ENCODE data around the gene ATP2A3. TPM values are rescaled to one million over a fixed set of nuclear protein-coding genes. Genes with fewer than 3 reads are reported as not detected.

Gene ATP2A3
- total and polyA plus RNA-seq, 2 donors (not counting 1 experiment from before 2014, with no cell fraction given), result 0.25 to 12.4 TPM

DNA sequence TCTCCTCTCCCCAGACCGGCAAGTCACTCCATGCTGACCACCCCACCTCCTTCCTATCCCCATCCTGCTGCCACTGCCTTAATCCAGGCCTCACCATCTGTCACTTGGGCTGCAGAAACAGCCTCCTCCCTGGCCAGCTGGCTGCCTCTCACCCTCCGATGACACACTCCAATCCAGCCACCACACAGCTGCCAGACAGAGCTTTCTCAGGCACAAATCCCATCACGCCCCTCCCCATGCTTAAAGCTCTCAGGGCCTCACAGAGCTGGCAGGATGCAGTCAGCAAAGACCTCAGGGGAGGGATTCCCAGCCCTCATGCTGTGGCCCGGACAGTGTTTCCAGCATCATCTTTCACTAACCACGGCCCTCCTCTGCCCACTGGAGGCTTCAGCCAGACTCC, 85.1 kb downstream of the ATP2A3 start:
- Histone ChIP-seq H4K20me1 (ENCODE audit: control insufficient read depth, extremely low read depth, insufficient read depth, low read length) (no peaks in the 10 kb centered on the region), H3K4me2 (ENCODE audit: extremely low read depth, insufficient read depth, low read length) (no peak overlapping the region), H2AFZ (ENCODE audit: low read length) (no peak overlapping the region), H3K27me3 (ENCODE audit: control insufficient read depth, insufficient read depth, low read length) (no peaks in the 10 kb centered on the region), H3K4me1 (ENCODE audit: control insufficient read depth, extremely low read depth, insufficient read depth, low read length) (no peaks in the 10 kb centered on the region), H3K79me2 (ENCODE audit: control insufficient read depth, insufficient read depth, low read length) (no peaks in the 10 kb centered on the region), H3K4me3 (replicated peaks in 1 of 4; ENCODE audit: control extremely low read depth in 1 of 4, insufficient read depth in 1 of 4, low read depth in 3 of 4, low read length in 4 of 4) (no peak overlapping the region), H3K27ac (ENCODE audit: insufficient read depth, low read length) (no peak overlapping the region), H3K9ac (ENCODE audit: insufficient read depth, low read length) (no peak overlapping the region), H3K9me3 (ENCODE audit: control insufficient read depth, insufficient read depth, low read depth, low read length) (no peaks in the 10 kb centered on the region), H3K36me3 (ENCODE audit: control insufficient read depth, insufficient read depth, low read length) (no peaks in the 10 kb centered on the region)
- TF ChIP-seq EZH2 (IDR thresholded peaks at IDR 0.05; ENCODE audit: low read length, missing control alignments), result no peak
- TF ChIP-seq, protein P1, sequence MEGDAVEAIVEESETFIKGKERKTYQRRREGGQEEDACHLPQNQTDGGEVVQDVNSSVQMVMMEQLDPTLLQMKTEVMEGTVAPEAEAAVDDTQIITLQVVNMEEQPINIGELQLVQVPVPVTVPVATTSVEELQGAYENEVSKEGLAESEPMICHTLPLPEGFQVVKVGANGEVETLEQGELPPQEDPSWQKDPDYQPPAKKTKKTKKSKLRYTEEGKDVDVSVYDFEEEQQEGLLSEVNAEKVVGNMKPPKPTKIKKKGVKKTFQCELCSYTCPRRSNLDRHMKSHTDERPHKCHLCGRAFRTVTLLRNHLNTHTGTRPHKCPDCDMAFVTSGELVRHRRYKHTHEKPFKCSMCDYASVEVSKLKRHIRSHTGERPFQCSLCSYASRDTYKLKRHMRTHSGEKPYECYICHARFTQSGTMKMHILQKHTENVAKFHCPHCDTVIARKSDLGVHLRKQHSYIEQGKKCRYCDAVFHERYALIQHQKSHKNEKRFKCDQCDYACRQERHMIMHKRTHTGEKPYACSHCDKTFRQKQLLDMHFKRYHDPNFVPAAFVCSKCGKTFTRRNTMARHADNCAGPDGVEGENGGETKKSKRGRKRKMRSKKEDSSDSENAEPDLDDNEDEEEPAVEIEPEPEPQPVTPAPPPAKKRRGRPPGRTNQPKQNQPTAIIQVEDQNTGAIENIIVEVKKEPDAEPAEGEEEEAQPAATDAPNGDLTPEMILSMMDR (conservative IDR thresholded peaks at IDR 0.05 in 1 of 2, IDR thresholded peaks at IDR 0.05 in 1 of 2; ENCODE audit: low read depth in 1 of 2, low read length in 2 of 2), result no peak
- DNase-seq (ENCODE audit: low read depth in 2 of 2), result peak; percentile 73 to 74

DNA sequence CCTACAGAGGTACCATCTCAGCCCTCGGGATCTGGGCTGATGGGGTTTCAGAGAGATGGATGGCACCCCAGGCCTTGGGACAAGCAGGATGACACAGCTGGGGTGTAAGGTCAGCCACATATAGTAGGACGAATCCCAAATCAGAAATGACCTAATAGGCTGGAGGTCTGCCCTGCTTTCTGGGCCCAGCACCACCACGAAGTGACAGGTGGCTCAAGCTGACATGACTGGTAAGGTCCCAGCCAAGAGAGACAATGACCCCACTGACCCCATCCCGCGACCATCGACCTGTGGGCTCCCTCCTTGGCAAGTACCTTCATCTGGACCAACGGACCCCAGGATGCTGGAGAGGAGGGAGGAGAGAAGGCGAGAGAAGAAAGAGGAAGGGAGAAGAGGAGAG, 87.0 kb downstream of the ATP2A3 start:
- no peak for TF ChIP-seq EZH2 (IDR thresholded peaks at IDR 0.05; ENCODE audit: low read length, missing control alignments)
- TF ChIP-seq, protein P1 (conservative IDR thresholded peaks at IDR 0.05 in 1 of 2, IDR thresholded peaks at IDR 0.05 in 1 of 2; ENCODE audit: low read depth in 1 of 2, low read length in 2 of 2), result no peak
- Histone ChIP-seq H4K20me1 (ENCODE audit: control insufficient read depth, extremely low read depth, insufficient read depth, low read length) (no peaks in the 10 kb centered on the region), H3K4me3 (replicated peaks in 1 of 4; ENCODE audit: control extremely low read depth in 1 of 4, insufficient read depth in 1 of 4, low read depth in 3 of 4, low read length in 4 of 4) (no peak overlapping the region), H3K4me1 (ENCODE audit: control insufficient read depth, extremely low read depth, insufficient read depth, low read length) (no peaks in the 10 kb centered on the region), H3K36me3 (ENCODE audit: control insufficient read depth, insufficient read depth, low read length) (no peaks in the 10 kb centered on the region), H3K27ac (ENCODE audit: insufficient read depth, low read length) (no peak overlapping the region), H3K27me3 (ENCODE audit: control insufficient read depth, insufficient read depth, low read length) (no peaks in the 10 kb centered on the region), H2AFZ (ENCODE audit: low read length) (no peak overlapping the region), H3K4me2 (ENCODE audit: extremely low read depth, insufficient read depth, low read length) (no peak overlapping the region), H3K79me2 (ENCODE audit: control insufficient read depth, insufficient read depth, low read length) (no peaks in the 10 kb centered on the region), H3K9me3 (ENCODE audit: control insufficient read depth, insufficient read depth, low read depth, low read length) (no peaks in the 10 kb centered on the region), H3K9ac (ENCODE audit: insufficient read depth, low read length) (no peak overlapping the region)
- DNase-seq (ENCODE audit: low read depth in 2 of 2), result no peak

DNA sequence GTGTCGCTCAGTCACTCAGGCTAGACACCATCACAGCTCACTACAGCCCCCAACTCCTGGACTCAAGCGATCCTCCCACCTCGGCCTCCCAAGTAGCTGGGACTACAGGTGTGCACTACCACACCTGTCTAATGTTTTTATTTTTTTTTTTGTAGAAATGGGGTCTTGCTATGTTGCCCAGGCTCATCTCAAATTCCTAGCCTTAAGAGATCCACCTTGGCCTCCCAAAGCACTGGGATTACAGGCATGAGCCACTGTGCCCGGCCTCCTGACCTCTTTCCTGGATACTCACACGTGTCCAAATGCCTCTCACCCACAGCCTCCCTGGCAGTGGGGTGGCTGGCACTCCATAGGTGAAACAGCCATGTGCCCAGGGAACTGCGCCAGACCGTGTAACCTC, 88.9 kb downstream of the ATP2A3 start:
- H3K9me3 ChIP-seq (ENCODE audit: control insufficient read depth, insufficient read depth, low read depth, low read length), result no peaks in the 10 kb centered on the region
- no peak overlapping the region for H2AFZ ChIP-seq (ENCODE audit: low read length)
- no peaks in the 10 kb centered on the region for H4K20me1 ChIP-seq (ENCODE audit: control insufficient read depth, extremely low read depth, insufficient read depth, low read length)
- H3K4me3 ChIP-seq (replicated peaks in 1 of 4; ENCODE audit: control extremely low read depth in 1 of 4, insufficient read depth in 1 of 4, low read depth in 3 of 4, low read length in 4 of 4), result no peak overlapping the region
- no peaks in the 10 kb centered on the region for H3K36me3 ChIP-seq (ENCODE audit: control insufficient read depth, insufficient read depth, low read length)
- no peak overlapping the region for H3K27ac ChIP-seq (ENCODE audit: insufficient read depth, low read length)
- no peaks in the 10 kb centered on the region for H3K27me3 ChIP-seq (ENCODE audit: control insufficient read depth, insufficient read depth, low read length)
- DNase-seq (ENCODE audit: low read depth in 2 of 2), result no peak
- TF ChIP-seq, protein P1 (conservative IDR thresholded peaks at IDR 0.05 in 1 of 2, IDR thresholded peaks at IDR 0.05 in 1 of 2; ENCODE audit: low read depth in 1 of 2, low read length in 2 of 2), result no peak
- TF ChIP-seq EZH2 (IDR thresholded peaks at IDR 0.05; ENCODE audit: low read length, missing control alignments), result no peak
- no peak overlapping the region for H3K4me2 ChIP-seq (ENCODE audit: extremely low read depth, insufficient read depth, low read length)
- H3K79me2 ChIP-seq (ENCODE audit: control insufficient read depth, insufficient read depth, low read length), result no peaks in the 10 kb centered on the region
- H3K4me1 ChIP-seq (ENCODE audit: control insufficient read depth, extremely low read depth, insufficient read depth, low read length), result no peaks in the 10 kb centered on the region
- H3K9ac ChIP-seq (ENCODE audit: insufficient read depth, low read length), result no peak overlapping the region

Other genes starting within 250 kb of the ATP2A3 start
- gene HASPIN, start 240.5 kb downstream of the ATP2A3 start, total RNA-seq, result 0.51 and 2.0 TPM in 2 replicates
- 1.5 and 4.9 TPM in 2 replicates for gene HASPIN, start 240.5 kb downstream of the ATP2A3 start, polyA plus RNA-seq
- 15.9 and 29.7 TPM in 2 replicates for gene ITGAE, start 163.2 kb downstream of the ATP2A3 start, total RNA-seq
- 72.5 and 76.6 TPM in 2 replicates for gene ITGAE, start 163.2 kb downstream of the ATP2A3 start, polyA plus RNA-seq
- 20.3 and 23.3 TPM in 2 replicates for gene NCBP3, start 118.2 kb downstream of the ATP2A3 start, total RNA-seq
- gene NCBP3, start 118.2 kb downstream of the ATP2A3 start, polyA plus RNA-seq, result 20.4 and 20.6 TPM in 2 replicates
- 1.8 and 2.5 TPM in 2 replicates for gene CAMKK1, start 71.4 kb downstream of the ATP2A3 start, total RNA-seq
- gene CAMKK1, start 71.4 kb downstream of the ATP2A3 start, polyA plus RNA-seq, result 0.41 and 1.3 TPM in 2 replicates
- under 0.01 TPM in 2 replicates for gene P2RX1, start 48.0 kb downstream of the ATP2A3 start, total RNA-seq
- gene P2RX1, start 48.0 kb downstream of the ATP2A3 start, polyA plus RNA-seq, result 0.02 TPM in 1 of 2 replicates, not detected in the other
- 22.6 and 32.9 TPM in 2 replicates for gene ZZEF1, start 178.6 kb upstream of the ATP2A3 start, total RNA-seq
- 14.1 and 14.5 TPM in 2 replicates for gene ZZEF1, start 178.6 kb upstream of the ATP2A3 start, polyA plus RNA-seq
- gene CYB5D2, start 178.8 kb upstream of the ATP2A3 start, total RNA-seq, result 23.4 and 35.7 TPM in 2 replicates
- gene CYB5D2, start 178.8 kb upstream of the ATP2A3 start, polyA plus RNA-seq, result 18.4 and 19.3 TPM in 2 replicates

All from fibroblast of lung (primary cell).